HFF-Myc (cell line): Measurements from ENCODE around the gene BLOC1S6.

Experiments used
- DNase-seq: peaks from one replicate; pipeline ENCODE4 v3.0.0-alpha.2; 2011; ENCODE audit warnings: low read depth; ENCODE audit errors: extremely low read depth
- H3K4me3 ChIP-seq: replicated peaks from 2 replicates; pipeline ENCODE4 v1.5.1; 2011; ENCODE audit warnings: low read depth, mild to moderate bottlenecking, control low read depth, low read length
- TF ChIP-seq, protein P1 (sequence below): IDR thresholded peaks from 2 replicates; pipeline ENCODE4 v1.5.1; 2012; ENCODE audit warnings: mild to moderate bottlenecking, low read depth, low read length, control low read depth; ENCODE audit errors: missing control alignments

The BLOC1S6 gene

GRCh38 chr15:45548753-45549520, 38.2 kb upstream of the BLOC1S6 start:
- TF ChIP-seq, protein P1, sequence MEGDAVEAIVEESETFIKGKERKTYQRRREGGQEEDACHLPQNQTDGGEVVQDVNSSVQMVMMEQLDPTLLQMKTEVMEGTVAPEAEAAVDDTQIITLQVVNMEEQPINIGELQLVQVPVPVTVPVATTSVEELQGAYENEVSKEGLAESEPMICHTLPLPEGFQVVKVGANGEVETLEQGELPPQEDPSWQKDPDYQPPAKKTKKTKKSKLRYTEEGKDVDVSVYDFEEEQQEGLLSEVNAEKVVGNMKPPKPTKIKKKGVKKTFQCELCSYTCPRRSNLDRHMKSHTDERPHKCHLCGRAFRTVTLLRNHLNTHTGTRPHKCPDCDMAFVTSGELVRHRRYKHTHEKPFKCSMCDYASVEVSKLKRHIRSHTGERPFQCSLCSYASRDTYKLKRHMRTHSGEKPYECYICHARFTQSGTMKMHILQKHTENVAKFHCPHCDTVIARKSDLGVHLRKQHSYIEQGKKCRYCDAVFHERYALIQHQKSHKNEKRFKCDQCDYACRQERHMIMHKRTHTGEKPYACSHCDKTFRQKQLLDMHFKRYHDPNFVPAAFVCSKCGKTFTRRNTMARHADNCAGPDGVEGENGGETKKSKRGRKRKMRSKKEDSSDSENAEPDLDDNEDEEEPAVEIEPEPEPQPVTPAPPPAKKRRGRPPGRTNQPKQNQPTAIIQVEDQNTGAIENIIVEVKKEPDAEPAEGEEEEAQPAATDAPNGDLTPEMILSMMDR = no peak
- H3K4me3 ChIP-seq = no peak overlapping the region
- DNase-seq = no peak

DNA sequence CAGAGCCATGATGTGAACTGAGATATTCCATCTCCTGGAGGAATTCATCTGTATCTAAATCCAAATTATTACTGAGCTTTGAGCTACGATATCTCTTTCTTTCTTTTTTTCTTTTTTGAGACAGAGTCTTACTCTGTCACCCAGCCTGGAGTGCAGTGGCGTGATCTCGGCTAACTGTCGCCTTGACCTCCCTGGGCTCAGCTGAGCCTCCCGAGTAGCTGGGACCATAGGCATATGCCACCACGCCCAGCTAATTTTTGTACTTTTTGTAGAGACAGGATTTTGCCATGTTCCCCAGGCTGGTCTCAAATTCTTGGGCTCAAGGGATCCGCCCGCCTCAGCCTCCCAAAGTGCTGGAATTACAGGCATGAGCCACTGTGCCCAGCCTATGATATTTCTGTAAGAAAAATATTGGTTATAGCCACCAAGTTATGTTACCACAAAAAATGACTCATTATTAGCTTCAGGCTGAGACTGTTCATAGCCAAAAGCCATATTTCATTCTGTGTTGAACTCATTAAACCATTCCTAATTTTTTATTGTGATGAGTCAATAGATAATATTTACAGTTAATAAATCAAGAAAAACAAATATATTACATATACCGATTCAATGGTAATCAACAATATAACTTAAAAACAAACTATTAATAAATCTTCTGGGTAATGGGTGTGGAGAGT, 37.5 kb upstream of the BLOC1S6 start:
- TF ChIP-seq, protein P1 = no peak
- DNase-seq = peak; percentile 37
- H3K4me3 ChIP-seq = no peak overlapping the region

- DNase-seq = no peak
- TF ChIP-seq, protein P1 = no peak
- H3K4me3 ChIP-seq = no peak overlapping the region
Measured at GRCh38 chr15:45550436-45550835, 36.7 kb upstream of the BLOC1S6 start.

- TF ChIP-seq, protein P1 = no peak
- no peak for DNase-seq
Measured at GRCh38 chr15:45551676-45552075, 35.5 kb upstream of the BLOC1S6 start.

GRCh38 chr15:45555934-45556608, 31.1 kb upstream of the BLOC1S6 start:
- TF ChIP-seq, protein P1 = no peak
- no peak for DNase-seq
- H3K4me3 ChIP-seq = no peak overlapping the region

More at GRCh38 chr15:45551676-45552075, 35.5 kb upstream of the BLOC1S6 start:
- no peak overlapping the region for H3K4me3 ChIP-seq

DNA sequence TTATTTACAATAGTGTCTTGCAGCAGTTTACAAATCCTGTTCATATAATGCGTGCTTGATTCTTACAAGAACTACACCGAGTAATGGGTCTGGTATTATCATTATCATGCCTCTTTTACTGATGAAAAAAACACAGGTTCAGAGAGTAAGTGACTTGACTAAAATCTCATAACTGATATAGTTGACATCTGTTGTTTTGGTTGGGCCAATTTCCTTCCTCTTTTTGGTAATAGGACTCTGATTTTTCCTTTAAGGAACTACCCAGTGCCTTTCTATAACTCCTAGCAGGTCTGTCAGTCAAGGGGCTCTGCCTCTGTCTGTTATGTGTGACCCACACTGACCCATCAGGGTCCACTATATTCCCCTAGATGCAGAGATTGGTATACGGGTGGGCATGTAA, 14.6 kb upstream of the BLOC1S6 start:
- TF ChIP-seq, protein P1 = no peak
- no peak overlapping the region for H3K4me3 ChIP-seq
- DNase-seq = no peak
